ENCODE data around the gene POM121C.
"Not testable (repeated sequence)": the region's sequence is repeated elsewhere in the genome, so short reads cannot be mapped to it uniquely, and the experiment has no call there.

Gene POM121C

GRCh38 chr7:75400575-75400974 lies 85.5 kb downstream of the POM121C start:
- not testable (repeated sequence) for H4K20me1 ChIP-seq; H3K9me3 ChIP-seq (replicated peaks in 1 of 11); H3K27me3 ChIP-seq; H3K4me1 ChIP-seq; H3K4me2 ChIP-seq; H3K36me3 ChIP-seq; H3K27ac ChIP-seq; H3K4me3 ChIP-seq; H3K9ac ChIP-seq

- H3K4me3 ChIP-seq; H3K36me3 ChIP-seq; H4K20me1 ChIP-seq; H3K27ac ChIP-seq; H3K9ac ChIP-seq; H3K9me3 ChIP-seq (replicated peaks in 1 of 11); H3K27me3 ChIP-seq; H3K4me1 ChIP-seq: not testable (repeated sequence)
- peak overlapping the region in 7 of 11 experiments; percentile 41 to 66 (median 51); a peak in 8 of 22 replicates for H3K4me2 ChIP-seq
Observed at GRCh38 chr7:75398771-75399700, 87.1 kb downstream of the POM121C start.

- H3K9ac ChIP-seq; H3K4me1 ChIP-seq; H3K4me2 ChIP-seq; H4K20me1 ChIP-seq; H3K27me3 ChIP-seq; H3K9me3 ChIP-seq (replicated peaks in 1 of 11); H3K27ac ChIP-seq; H3K4me3 ChIP-seq; H3K36me3 ChIP-seq: not testable (repeated sequence)
Observed at GRCh38 chr7:75397865-75398264, 88.2 kb downstream of the POM121C start.

GRCh38 chr7:75395329-75395728 lies 90.8 kb downstream of the POM121C start, which contains the start of gene TRIM73:
Gene TRIM73, plus strand, starts transcription at chr7:75395629. Its CDS starts 3,305 bp downstream, at chr7:75398934.
- H3K9me3 ChIP-seq (replicated peaks in 1 of 11); H3K27me3 ChIP-seq; H3K4me1 ChIP-seq; H3K9ac ChIP-seq; H3K27ac ChIP-seq; H3K36me3 ChIP-seq; H3K4me2 ChIP-seq; H4K20me1 ChIP-seq; H3K4me3 ChIP-seq: not testable (repeated sequence)

- H3K36me3 ChIP-seq, H4K20me1 ChIP-seq: not testable (repeated sequence)
Observed at GRCh38 chr7:75393194-75393593, 92.9 kb downstream of the POM121C start.

GRCh38 chr7:75374519-75375317 lies 111.4 kb downstream of the POM121C start:
- not testable (repeated sequence) for H3K36me3 ChIP-seq; H3K4me2 ChIP-seq; H3K27me3 ChIP-seq; H3K9ac ChIP-seq; H3K4me3 ChIP-seq; H4K20me1 ChIP-seq; H3K4me1 ChIP-seq; H3K9me3 ChIP-seq (replicated peaks in 1 of 11); H3K27ac ChIP-seq

More at GRCh38 chr7:75393194-75393593, 92.9 kb downstream of the POM121C start:
- not testable (repeated sequence) for H3K9ac ChIP-seq; H3K4me1 ChIP-seq; H3K27me3 ChIP-seq; H3K4me2 ChIP-seq; H3K9me3 ChIP-seq (replicated peaks in 1 of 11); H3K27ac ChIP-seq; H3K4me3 ChIP-seq

DNA sequence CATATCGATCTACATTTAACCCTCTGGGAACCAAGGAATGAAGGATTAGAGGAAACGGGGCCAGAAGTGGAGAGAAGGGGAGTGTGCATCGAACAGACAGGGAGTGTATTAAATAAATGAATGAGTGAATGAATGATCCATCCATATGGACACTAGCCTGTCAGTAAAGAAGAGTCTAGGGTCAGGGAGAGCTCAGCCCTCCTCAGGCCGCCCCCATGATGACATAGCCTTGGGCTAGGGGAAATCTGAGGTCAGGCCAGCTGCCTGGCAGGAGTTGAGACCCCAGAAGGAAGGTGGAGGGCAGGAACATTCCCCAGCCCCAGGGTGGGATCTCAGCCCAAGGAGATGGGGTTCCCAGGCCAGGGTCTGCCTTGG lies 112.0 kb downstream of the POM121C start:
- not testable (repeated sequence) for H3K9ac ChIP-seq; H3K9me3 ChIP-seq (replicated peaks in 1 of 11); H3K4me1 ChIP-seq; H3K36me3 ChIP-seq; H3K4me3 ChIP-seq; H3K27ac ChIP-seq; H4K20me1 ChIP-seq; H3K27me3 ChIP-seq; H3K4me2 ChIP-seq

GRCh38 chr7:75367313-75367712 lies 118.8 kb downstream of the POM121C start:
- not testable (repeated sequence) for H3K36me3 ChIP-seq; H3K27ac ChIP-seq; H3K9me3 ChIP-seq (replicated peaks in 1 of 11); H3K27me3 ChIP-seq; H4K20me1 ChIP-seq; H3K4me3 ChIP-seq; H3K4me2 ChIP-seq; H3K9ac ChIP-seq; H3K4me1 ChIP-seq

Measured in BLaER1 treated with 17β-estradiol and CSF1 and Interleukin-3, amounts not matched to agents 10 nM and 100 nM (cell line).